ENCODE measurements around the gene CKAP2L.

Gene CKAP2L

GRCh38 chr2:112752667-112753066 is 11.7 kb downstream of the CKAP2L start:
- TF ChIP-seq CTCF (IDR thresholded peaks at IDR 0.05; ENCODE audit: borderline replicate concordance, insufficient read depth, low read depth, low read length), result no peak
- no peak overlapping the region for H3K4me3 ChIP-seq (ENCODE audit: low read depth, low read length)

- no peak for TF ChIP-seq CTCF (IDR thresholded peaks at IDR 0.05; ENCODE audit: borderline replicate concordance, insufficient read depth, low read depth, low read length)
- no peak overlapping the region for H3K4me3 ChIP-seq (ENCODE audit: low read depth, low read length)
Observed at GRCh38 chr2:112751451-112752197, 12.8 kb downstream of the CKAP2L start.

GRCh38 chr2:112750560-112750843 is 13.9 kb downstream of the CKAP2L start:
- H3K4me3 ChIP-seq (ENCODE audit: low read depth, low read length), result no peak overlapping the region
- no peak for TF ChIP-seq CTCF (IDR thresholded peaks at IDR 0.05; ENCODE audit: borderline replicate concordance, insufficient read depth, low read depth, low read length)

- TF ChIP-seq CTCF (IDR thresholded peaks at IDR 0.05; ENCODE audit: borderline replicate concordance, insufficient read depth, low read depth, low read length), result peak; percentile 97
Observed at GRCh38 chr2:112749755-112750559, 14.5 kb downstream of the CKAP2L start.

GRCh38 chr2:112740527-112740926 is 23.9 kb downstream of the CKAP2L start:
- H3K4me3 ChIP-seq (ENCODE audit: low read depth, low read length), result no peak overlapping the region
- TF ChIP-seq CTCF (IDR thresholded peaks at IDR 0.05; ENCODE audit: borderline replicate concordance, insufficient read depth, low read depth, low read length), result no peak

More at GRCh38 chr2:112749755-112750559, 14.5 kb downstream of the CKAP2L start:
- H3K4me3 ChIP-seq (ENCODE audit: low read depth, low read length), result no peak overlapping the region

GRCh38 chr2:112737542-112738232 is 26.7 kb downstream of the CKAP2L start:
- TF ChIP-seq CTCF (IDR thresholded peaks at IDR 0.05; ENCODE audit: borderline replicate concordance, insufficient read depth, low read depth, low read length), result no peak
- no peak overlapping the region for H3K4me3 ChIP-seq (ENCODE audit: low read depth, low read length)
